Hematopoietic multipotent progenitor cell treated with erythropoietin and hydrocortisone succinate and interleukin-3 and kit ligand, for 8 days (in vitro differentiated cells): Measurements from ENCODE around the gene LPIN3.

ENCODE experiments used
- DNase-seq: peaks from one replicate; pipeline ENCODE4 v3.0.0-alpha.2; 2015

The LPIN3 gene

GRCh38 chr20:41329435-41330342 lies 10.9 kb upstream of the LPIN3 start:
- DNase-seq, result peak; percentile 50

- no peak for DNase-seq
Observed at GRCh38 chr20:41330343-41330720, 10.3 kb upstream of the LPIN3 start.

- DNase-seq, result no peak
Observed at GRCh38 chr20:41330941-41331340, 9.7 kb upstream of the LPIN3 start.

- no peak for DNase-seq
Observed at GRCh38 chr20:41331731-41332130, 8.9 kb upstream of the LPIN3 start.

- DNase-seq, result no peak
Observed at GRCh38 chr20:41334036-41334435, 6.6 kb upstream of the LPIN3 start.

- no peak for DNase-seq
Observed at GRCh38 chr20:41334443-41335421, 5.9 kb upstream of the LPIN3 start.

GRCh38 chr20:41335591-41335990 lies 5.0 kb upstream of the LPIN3 start:
- DNase-seq, result no peak

GRCh38 chr20:41336711-41337492 lies 3.7 kb upstream of the LPIN3 start:
- DNase-seq, result no peak

- DNase-seq, result peak; percentile 83
Observed at GRCh38 chr20:41339957-41340326, 679 bp upstream of the LPIN3 start.

- DNase-seq, result no peak
Observed at GRCh38 chr20:41342474-41343464, 2.1 kb downstream of the LPIN3 start.

- no peak for DNase-seq
Observed at GRCh38 chr20:41344477-41344876, 3.9 kb downstream of the LPIN3 start.

GRCh38 chr20:41344938-41345728 lies 4.5 kb downstream of the LPIN3 start:
- DNase-seq, result no peak

- no peak for DNase-seq
Observed at GRCh38 chr20:41345729-41346067, 5.1 kb downstream of the LPIN3 start.

GRCh38 chr20:41347523-41348429 lies 7.2 kb downstream of the LPIN3 start:
- no peak for DNase-seq

- DNase-seq, result no peak
Observed at GRCh38 chr20:41348430-41349172, 8.0 kb downstream of the LPIN3 start.

GRCh38 chr20:41349266-41349665 lies 8.6 kb downstream of the LPIN3 start:
- DNase-seq, result no peak

GRCh38 chr20:41349943-41350342 lies 9.3 kb downstream of the LPIN3 start:
- no peak for DNase-seq

GRCh38 chr20:41350408-41350962 lies 9.9 kb downstream of the LPIN3 start:
- DNase-seq, result no peak

- DNase-seq, result no peak
Observed at GRCh38 chr20:41352106-41352505, 11.5 kb downstream of the LPIN3 start.
